Astrocyte of the cerebellum (primary cell): ENCODE measurements around the gene ADIPOR2.

Experiments
- DNase-seq: peaks from one replicate; pipeline ENCODE4 v3.0.0-alpha.2; 2011; ENCODE audit warnings: low read depth
- H3K4me3 ChIP-seq: 2 replicates; pipeline ENCODE4 v1.5.1; 2011; ENCODE audit warnings: mild to moderate bottlenecking, low read depth, low read length, moderate library complexity
- CTCF ChIP-seq: IDR thresholded peaks from 2 replicates; pipeline ENCODE4 v1.5.1; 2012; ENCODE audit warnings: low read length, low read depth, moderate library complexity, mild to moderate bottlenecking; ENCODE audit errors: missing control alignments
- in situ Hi-C: cut with HindIII; loops from 2 replicates; pipeline ENCODE4 v1.10.0; 2017; ENCODE audit warnings: low sequenced_read_pairs

ADIPOR2 gene

GRCh38 chr12:1834186-1834925, 143.5 kb downstream of the ADIPOR2 start:
- no peak overlapping the region for H3K4me3 ChIP-seq
- in situ Hi-C loops = no loop called here
- DNase-seq = no peak
- no peak for TF ChIP-seq CTCF

GRCh38 chr12:1835211-1836131, 144.6 kb downstream of the ADIPOR2 start:
- in situ Hi-C loops = no loop called here
- H3K4me3 ChIP-seq = no peak overlapping the region

GRCh38 chr12:1836241-1836803, 145.5 kb downstream of the ADIPOR2 start:
- DNase-seq = no peak
- TF ChIP-seq CTCF = no peak
- H3K4me3 ChIP-seq = no peak overlapping the region
- in situ Hi-C loops = no loop called here

More at GRCh38 chr12:1835211-1836131, 144.6 kb downstream of the ADIPOR2 start:
- no peak for TF ChIP-seq CTCF
- DNase-seq = no peak

GRCh38 chr12:1836854-1837421, 146.1 kb downstream of the ADIPOR2 start:
- H3K4me3 ChIP-seq = no peak overlapping the region
- no peak for TF ChIP-seq CTCF
- in situ Hi-C loops = no loop called here
- DNase-seq = no peak

- H3K4me3 ChIP-seq = no peak overlapping the region
- in situ Hi-C loops = no loop called here
- TF ChIP-seq CTCF = no peak
- DNase-seq = no peak
Observed at GRCh38 chr12:1837541-1838204, 146.8 kb downstream of the ADIPOR2 start.
